HepG2 (cell line): ENCODE results near the gene DNAJC5. TPM values are rescaled to one million over a fixed set of nuclear protein-coding genes. Genes with fewer than 3 reads are reported as not detected.
A peak's percentile ranks its signal among the peaks of the same experiment; 100 is the strongest.

Source experiments
- ATAC-seq: fragments of 200-7000 bp; cut with Tn5 transposase; 3 replicates; pipeline ENCODE4 v1.9.1; 2020; ENCODE audit warnings: mild to moderate bottlenecking, moderate library complexity
- BruUV-seq: library from RNA; stranded (reverse); fragments of 400-500 nt; replicated peaks from 2 replicates; lab custom pipeline; 2021; lab: Mats Ljungman, UMichigan
- CTCF ChIA-PET: fragments of 300-600 bp; formaldehyde crosslinking; extraction: SDS; loops from one replicate; lab custom pipeline; 2021; ENCODE audit warnings: low total read pairs, inconsistent platforms, low intra/inter-chr PET ratio; lab: Yijun Ruan, JAX
- POLR2A ChIA-PET: fragments of 350-600 bp; sonication (Branson Sonifier 250); formaldehyde crosslinking; loops from one replicate; lab custom pipeline; 2020; ENCODE audit warnings: antibody characterized with exemption, inconsistent platforms; lab: Yijun Ruan, JAX
- DNase-seq: peaks from one replicate; pipeline ENCODE4 v3.0.0-alpha.2; 2015; ENCODE audit warnings: low spot score
- FAIRE-seq: peaks from 3 replicates; lab custom pipeline; 2011; peaks lifted over from hg19 to GRCh38; lab: Jason Lieb, UNC
- H2AFZ ChIP-seq: one replicate; pipeline ENCODE4 v1.6.1; 2011; ENCODE audit warnings: low read length, inconsistent platforms
- H3K27ac ChIP-seq: fragments of 300-600 bp; 3 replicates; pipeline ENCODE4 v1.8.0; 2011; ENCODE audit warnings: mixed run types, mild to moderate bottlenecking, mixed read lengths, low read length, inconsistent platforms; ENCODE audit not compliant: insufficient read depth; ENCODE audit errors: extremely low read length
- H3K27me3 ChIP-seq, 2 experiments: fragments of 200-600 bp in 1 of 2; 2 replicates in 1 of 2; 3 replicates in 1 of 2; pipeline versions ENCODE4 v1.6.0 to v1.8.0; 2011; ENCODE audit warnings: low read length in 2 of 2, mild to moderate bottlenecking in 2 of 2, moderate library complexity in 2 of 2, inconsistent platforms in 1 of 2; ENCODE audit not compliant: insufficient read depth in 2 of 2, control insufficient read depth in 1 of 2
- H3K36me3 ChIP-seq, 2 experiments: fragments of 200-600 bp in 1 of 2; replicated peaks in 1 of 2; 2 replicates in 1 of 2; 3 replicates in 1 of 2; pipeline versions ENCODE4 v1.5.1 to v1.8.0; 2011; ENCODE audit warnings: low read length in 2 of 2, inconsistent platforms in 1 of 2; ENCODE audit not compliant: insufficient read depth in 2 of 2, control insufficient read depth in 1 of 2
- H3K4me1 ChIP-seq: 2 replicates; pipeline ENCODE4 v1.5.1; 2012; ENCODE audit warnings: low read length, inconsistent platforms; ENCODE audit not compliant: insufficient read depth
- H3K4me2 ChIP-seq: 2 replicates; pipeline ENCODE4 v1.6.0; 2011; ENCODE audit warnings: low read depth, low read length, inconsistent platforms
- H3K4me3 ChIP-seq, 3 experiments: fragments of 200-600 bp in 1 of 3; sonication (generic), shearing (Covaris generic) in 1 of 3; replicated peaks in 1 of 3; 2 replicates each; pipeline ENCODE4 v1.5.1; 2011 to 2016; ENCODE audit warnings: low read length in 3 of 3, inconsistent platforms in 2 of 3, low read depth in 2 of 3, mild to moderate bottlenecking in 2 of 3, control low read depth in 1 of 3, mixed read lengths in 1 of 3; ENCODE audit not compliant: insufficient read depth in 1 of 3
- H3K79me2 ChIP-seq: one replicate; pipeline ENCODE4 v1.6.1; 2011; ENCODE audit warnings: low read length, inconsistent platforms; ENCODE audit not compliant: insufficient read depth
- H3K9ac ChIP-seq: 2 replicates; pipeline ENCODE4 v1.6.0; 2011; ENCODE audit warnings: mild to moderate bottlenecking, low read depth, low read length, inconsistent platforms; ENCODE audit not compliant: insufficient read depth
- H3K9me3 ChIP-seq: 2 replicates; pipeline ENCODE4 v1.5.1; 2012; ENCODE audit warnings: mild to moderate bottlenecking, low read length
- H4K20me1 ChIP-seq: 2 replicates; pipeline ENCODE4 v1.6.0; 2011; ENCODE audit warnings: inconsistent platforms, mild to moderate bottlenecking, low read length, moderate library complexity; ENCODE audit not compliant: insufficient read depth
- AGO2 ChIP-seq: fragments of 200-400 bp; formaldehyde crosslinking; optimal IDR thresholded peaks from 2 replicates; pipeline ENCODE3; 2017; ENCODE audit warnings: mild to moderate bottlenecking, low read depth, low read length, moderate library complexity
- CENPT ChIP-seq: sonication (generic); formaldehyde crosslinking; IDR thresholded peaks from 2 replicates; pipeline ENCODE4 v1.8.0; 2022; ENCODE audit warnings: low read depth, mild to moderate bottlenecking, moderate library complexity, missing genetic modification reagents
- KDM3A ChIP-seq: IDR thresholded peaks from 2 replicates; pipeline ENCODE4 v1.6.1; 2018; ENCODE audit warnings: low read depth, missing compliant biosample characterization
- MIXL1 ChIP-seq: IDR thresholded peaks from 2 replicates; pipeline ENCODE4 v1.6.1; 2016
- MLLT10 ChIP-seq: sonication (generic); formaldehyde crosslinking; IDR thresholded peaks from 2 replicates; pipeline ENCODE4 v1.4.0; 2020; ENCODE audit warnings: missing genetic modification reagents
- NFE2L2 ChIP-seq: fragments of 150-350 bp; IDR thresholded peaks from 2 replicates; pipeline ENCODE4 v1.6.1; 2014; ENCODE audit warnings: low read length
- RBAK ChIP-seq: sonication (generic); formaldehyde crosslinking; IDR thresholded peaks from 2 replicates; pipeline ENCODE4 v1.5.1; 2020; ENCODE audit warnings: mild to moderate bottlenecking, missing genetic modification reagents
- SAP130 ChIP-seq: IDR thresholded peaks from 2 replicates; pipeline ENCODE4 v1.6.1; 2016; ENCODE audit warnings: low read depth
- SETDB1 ChIP-seq: sonication (generic); formaldehyde crosslinking; IDR thresholded peaks from 2 replicates; pipeline ENCODE4 v1.5.1; 2020; ENCODE audit warnings: missing genetic modification reagents, mild to moderate bottlenecking, borderline replicate concordance
- WIZ ChIP-seq: sonication (generic); formaldehyde crosslinking; IDR thresholded peaks from 2 replicates; pipeline ENCODE4 v1.5.1; 2020; ENCODE audit warnings: mild to moderate bottlenecking, missing genetic modification reagents
- ZBTB26 ChIP-seq: IDR thresholded peaks from 2 replicates; pipeline ENCODE4 v1.6.1; 2016; ENCODE audit warnings: missing compliant biosample characterization, missing genetic modification reagents, borderline replicate concordance
- ZBTB4 ChIP-seq: sonication (generic); formaldehyde crosslinking; IDR thresholded peaks from 2 replicates; pipeline ENCODE4 v1.4.0; 2020; ENCODE audit warnings: missing genetic modification reagents, mild to moderate bottlenecking, borderline replicate concordance
- ZBTB43 ChIP-seq: sonication (generic); formaldehyde crosslinking; conservative IDR thresholded peaks from 2 replicates; pipeline ENCODE4 v1.4.0; 2020; ENCODE audit warnings: missing genetic modification reagents
- ZNF263 ChIP-seq: sonication (generic); formaldehyde crosslinking; IDR thresholded peaks from 2 replicates; pipeline ENCODE4 v1.4.0; 2020; ENCODE audit warnings: missing genetic modification reagents
- ZNF335 ChIP-seq: sonication (generic); formaldehyde crosslinking; IDR thresholded peaks from 2 replicates; pipeline ENCODE4 v1.4.0; 2020; ENCODE audit warnings: missing genetic modification reagents
- ZNF441 ChIP-seq: sonication (generic); formaldehyde crosslinking; IDR thresholded peaks from 2 replicates; pipeline ENCODE4 v1.7.0; 2021; ENCODE audit warnings: missing genetic modification reagents, borderline replicate concordance
- ZNF747 ChIP-seq: sonication (generic); formaldehyde crosslinking; IDR thresholded peaks from 2 replicates; pipeline ENCODE4 v1.8.1; 2023; ENCODE audit warnings: missing genetic modification reagents, mild to moderate bottlenecking, borderline replicate concordance
- ZNF776 ChIP-seq: sonication (generic); formaldehyde crosslinking; IDR thresholded peaks from 2 replicates; pipeline ENCODE4 v1.4.0; 2020; ENCODE audit warnings: mild to moderate bottlenecking, missing genetic modification reagents
- ZNF816 ChIP-seq: sonication (generic); formaldehyde crosslinking; IDR thresholded peaks from 2 replicates; pipeline ENCODE4 v1.8.0; 2022; ENCODE audit warnings: missing genetic modification reagents, mild to moderate bottlenecking, borderline replicate concordance
- ZSCAN20 ChIP-seq: sonication (generic); formaldehyde crosslinking; IDR thresholded peaks from 2 replicates; pipeline ENCODE4 v1.4.0; 2020; ENCODE audit warnings: missing genetic modification reagents, mild to moderate bottlenecking, borderline replicate concordance
- WGBS: methylation state at CpG from one replicate; pipeline ENCODE4 v1.1.6; 2017; ENCODE audit warnings: low lambda C conversion rate; 5-methylcytosine and 5-hydroxymethylcytosine counted together
- in situ Hi-C: cut with HindIII; loops from 2 replicates; pipeline ENCODE4 v1.10.0; 2017; ENCODE audit warnings: low pct_unique_long_range_greater_than_20kb; ENCODE audit not compliant: extremely low pct_ligation_motif_present
- intact Hi-C: fragments of 100-400 bp; cut with micrococcal nuclease; formaldehyde crosslinking; loops from one replicate; pipeline ENCODE4 v1.10.0; 2022; ENCODE audit not compliant: unreplicated experiment
- polyA plus RNA-seq, 8 experiments: library from polyadenylated mRNA; depleted of rRNA in 3 of 8; stranded (reverse) in 7 of 8; unstranded in 1 of 8; fragments of >200 nt; fragmentation: Illumina TruSeq in 4 of 8; extraction: Trizol in 4 of 8; gene quantifications; 2 replicates each; pipeline versions ENCODE4 v1.2.1 to v1.2.3, GENCODE V29; 2011 to 2016; ENCODE audit warnings: low read depth in 4 of 8, missing spikeins in 1 of 8, mixed read lengths in 1 of 8; ENCODE audit not compliant: insufficient read depth in 1 of 8
- total RNA-seq, 5 experiments: library from RNA; depleted of rRNA; stranded (reverse); fragments of >200 nt; fragmentation: Illumina TruSeq; extraction: Trizol; gene quantifications; 2 replicates each; pipeline ENCODE4 v1.2.3, GENCODE V29; 2016; ENCODE audit warnings: low read depth in 1 of 5

Gene DNAJC5
- total and polyA plus RNA-seq, 2 of the 13 experiments (the other 11 are each of a cell fraction or from before 2014, with no cell fraction given): 42.8 to 64.5 TPM

GRCh38 chr20:63861365-63861934 is 33.5 kb upstream of the DNAJC5 start, which contains the start of gene ABHD16B:
Gene ABHD16B (plus strand): TSS chr20:63861498. CDS start chr20:63861541, 43 bp downstream.
- no peak within 1 kb of the TSS for H2AFZ ChIP-seq
- no peak within 1 kb of the TSS for H3K4me2 ChIP-seq
- peaks cover 51% of the 10 kb centered on the region for H3K4me1 ChIP-seq
- H3K27ac ChIP-seq: no peak within 1 kb of the TSS
- H3K9me3 ChIP-seq: no peaks in the 10 kb centered on the region
- intact Hi-C loops: loop anchor here (10.0 kb wide), 1 partner anchor 117 kb away; no protein-coding TSS in a partner anchor
- no peak within 1 kb of the TSS for H3K9ac ChIP-seq
- BruUV-seq: no TSS peak
- peaks cover 0 to 2% of the 10 kb centered on the region in 2 experiments; a peak in 1 of 5 replicates for H3K36me3 ChIP-seq
- no peaks in the 10 kb centered on the region; a peak in 1 of 5 replicates for H3K27me3 ChIP-seq
- ChIA-PET CTCF (no interaction called here), POLR2A (interaction anchor here (1.3 kb wide), 1 partner anchor 14 kb away, joined by 5 read pairs; no protein-coding TSS in a partner anchor)
- H3K4me3 ChIP-seq: no peak within 1 kb of the TSS
- DNase-seq: no peak
- H3K79me2 ChIP-seq: peaks cover 14% of the 10 kb centered on the region
- no peak for ATAC-seq
- in situ Hi-C loops: no loop called here
- 97% methylated on average over 58 of the region's 59 CpGs for WGBS
- no peaks in the 10 kb centered on the region for H4K20me1 ChIP-seq
- FAIRE-seq: no peak
- TF ChIP-seq CENPT (CRISPR knock-in tag) (0 out of 2 replicates have a peak, but pooled peaks have one; percentile 8), WIZ (no peak), NFE2L2 (no peak), ZNF776 (CRISPR knock-in tag) (0 out of 2 replicates have a peak, but pooled peaks have one; percentile 2), ZSCAN20 (no peak), ZNF747 (no peak), SAP130 (CRISPR knock-in tag) (no peak), MIXL1 (CRISPR knock-in tag) (no peak), ZBTB43 (CRISPR knock-in tag) (no peak), RBAK (CRISPR knock-in tag) (no peak), ZBTB4 (0 out of 2 replicates have a peak, but pooled peaks have one; percentile 6), ZNF441 (no peak), ZNF335 (CRISPR knock-in tag) (no peak), ZBTB26 (CRISPR knock-in tag) (no peak), AGO2 (peak; percentile 3), KDM3A (CRISPR knock-in tag) (no peak), SETDB1 (CRISPR knock-in tag) (no peak), ZNF816 (CRISPR knock-in tag) (no peak), MLLT10 (CRISPR knock-in tag) (no peak), ZNF263 (no peak)
